Hematopoietic multipotent progenitor cell treated with erythropoietin and hydrocortisone succinate and interleukin-3 and kit ligand, for 17 days (in vitro differentiated cells): ENCODE measurements around the gene KCNA1.

Source experiments
- DNase-seq: peaks from one replicate; pipeline ENCODE4 v3.0.0-alpha.2; 2015; ENCODE audit warnings: low spot score

Gene KCNA1

DNA sequence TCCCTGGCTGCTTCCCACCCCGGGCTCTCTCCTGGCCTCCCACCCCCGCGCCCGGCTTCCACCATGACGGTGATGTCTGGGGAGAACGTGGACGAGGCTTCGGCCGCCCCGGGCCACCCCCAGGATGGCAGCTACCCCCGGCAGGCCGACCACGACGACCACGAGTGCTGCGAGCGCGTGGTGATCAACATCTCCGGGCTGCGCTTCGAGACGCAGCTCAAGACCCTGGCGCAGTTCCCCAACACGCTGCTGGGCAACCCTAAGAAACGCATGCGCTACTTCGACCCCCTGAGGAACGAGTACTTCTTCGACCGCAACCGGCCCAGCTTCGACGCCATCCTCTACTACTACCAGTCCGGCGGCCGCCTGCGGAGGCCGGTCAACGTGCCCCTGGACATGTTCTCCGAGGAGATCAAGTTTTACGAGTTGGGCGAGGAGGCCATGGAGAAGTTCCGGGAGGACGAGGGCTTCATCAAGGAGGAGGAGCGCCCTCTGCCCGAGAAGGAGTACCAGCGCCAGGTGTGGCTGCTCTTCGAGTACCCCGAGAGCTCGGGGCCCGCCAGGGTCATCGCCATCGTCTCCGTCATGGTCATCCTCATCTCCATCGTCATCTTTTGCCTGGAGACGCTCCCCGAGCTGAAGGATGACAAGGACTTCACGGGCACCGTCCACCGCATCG, 1.8 kb downstream of the KCNA1 start:
- no peak for DNase-seq

DNA sequence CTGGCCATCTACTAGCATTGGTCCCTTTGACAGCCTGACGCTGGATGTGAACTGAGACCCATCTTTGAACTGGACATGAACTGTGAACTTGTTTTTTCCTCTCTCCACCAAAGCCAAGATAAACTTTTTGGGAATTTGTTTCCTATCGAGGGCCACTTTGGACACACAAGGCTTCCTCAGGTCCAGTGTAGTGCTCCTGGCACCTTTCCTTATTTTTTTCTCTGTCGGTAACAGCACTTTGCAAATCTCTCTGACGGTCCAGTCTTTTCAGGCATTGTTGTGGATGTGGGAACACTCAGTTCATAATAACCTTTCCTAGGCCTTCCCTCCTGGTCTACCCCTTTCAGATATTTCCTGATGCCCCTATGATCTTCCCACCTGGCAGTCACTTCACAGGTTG, 5.0 kb downstream of the KCNA1 start:
- no peak for DNase-seq

DNA sequence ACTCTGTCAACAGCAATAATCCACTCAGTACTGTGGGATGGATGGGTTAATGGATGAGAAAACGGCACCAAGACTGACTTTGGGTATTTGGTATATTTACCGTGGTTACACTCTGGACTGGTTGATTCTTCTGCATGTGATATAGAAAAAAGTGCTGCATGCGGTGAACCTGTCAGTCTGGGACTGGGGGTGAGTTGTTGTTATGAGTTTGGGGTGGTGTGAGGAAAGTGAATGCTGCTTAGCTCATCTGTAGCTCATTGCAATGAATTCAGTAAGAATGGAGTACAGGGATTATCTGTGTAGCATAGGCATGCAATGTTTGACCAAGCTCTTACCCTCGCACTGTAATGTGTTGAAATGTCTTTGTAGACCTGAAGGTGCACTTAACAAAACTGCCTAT, 6.0 kb downstream of the KCNA1 start:
- no peak for DNase-seq

DNA sequence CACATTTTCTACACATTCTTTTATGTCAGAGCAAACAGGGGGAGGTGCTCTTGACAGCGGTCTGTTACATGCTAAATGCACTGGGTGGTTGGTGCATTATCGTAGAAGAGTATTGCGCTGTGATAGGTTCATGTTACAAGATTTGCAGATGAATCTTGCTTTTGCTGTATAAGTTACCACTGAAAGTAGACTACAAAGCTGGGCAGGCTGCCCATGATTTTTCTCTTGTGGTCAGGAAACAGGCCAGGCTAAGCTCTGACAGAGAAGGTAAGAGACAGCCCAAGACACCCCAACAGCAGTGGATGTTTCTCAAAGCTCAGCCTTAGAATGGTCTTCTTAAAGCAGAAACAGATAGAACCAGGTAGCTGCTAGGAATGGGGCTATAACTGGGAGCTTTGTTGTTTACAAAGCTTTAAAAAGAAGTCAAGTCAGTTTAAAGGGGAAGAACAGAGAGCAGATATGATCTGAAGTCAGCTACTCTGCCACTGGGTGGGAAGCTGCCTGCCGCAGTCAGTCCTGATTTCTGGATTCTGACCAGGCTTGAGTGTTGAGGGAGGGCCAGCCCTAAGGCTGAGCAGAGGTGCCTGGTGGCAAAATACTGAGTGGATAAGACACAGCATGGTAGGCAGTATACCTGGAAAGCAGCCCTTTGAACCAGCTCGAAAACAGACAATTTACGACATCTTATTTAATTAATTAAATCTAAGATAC, 9.4 kb downstream of the KCNA1 start:
- DNase-seq, result no peak

DNA sequence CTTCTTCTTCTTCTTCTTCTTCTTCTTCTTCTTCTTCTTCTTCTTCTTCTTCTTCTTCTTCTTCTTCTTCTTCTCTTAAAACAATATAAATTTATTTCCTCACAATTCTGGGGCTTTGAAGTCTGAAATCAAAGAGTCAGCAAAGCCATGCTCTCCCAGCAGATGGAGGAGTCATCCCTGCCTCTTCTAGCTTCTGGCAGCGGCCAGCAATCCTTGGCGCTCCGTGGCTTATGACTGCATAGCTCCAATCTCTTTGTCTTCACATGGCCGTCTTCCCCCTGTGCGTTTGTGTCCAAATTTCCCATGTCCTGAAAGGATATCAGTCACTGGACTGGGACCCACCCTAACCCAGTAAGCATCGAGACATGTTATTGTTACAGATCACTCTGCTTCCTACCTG, 22.9 kb downstream of the KCNA1 start:
- DNase-seq, result no peak

DNA sequence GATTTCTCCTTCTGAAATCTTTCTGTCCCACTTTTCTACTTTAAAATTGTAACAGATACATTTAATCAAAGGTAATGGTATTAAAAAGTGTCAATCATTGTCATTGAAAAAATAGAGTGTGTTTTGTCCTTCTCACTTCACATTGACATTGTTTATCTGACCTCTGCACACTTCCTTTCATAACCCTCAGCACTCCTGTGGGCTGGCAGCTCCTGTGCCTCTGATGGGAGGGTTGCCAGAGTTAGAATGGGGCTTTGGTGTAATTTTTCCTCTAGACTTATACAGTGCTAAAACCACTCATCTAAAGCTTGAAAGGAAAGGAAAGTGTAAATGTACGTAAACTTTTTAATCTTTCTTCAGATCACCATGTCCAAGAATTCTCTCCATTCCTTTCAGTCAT, 23.7 kb downstream of the KCNA1 start:
- no peak for DNase-seq

DNA sequence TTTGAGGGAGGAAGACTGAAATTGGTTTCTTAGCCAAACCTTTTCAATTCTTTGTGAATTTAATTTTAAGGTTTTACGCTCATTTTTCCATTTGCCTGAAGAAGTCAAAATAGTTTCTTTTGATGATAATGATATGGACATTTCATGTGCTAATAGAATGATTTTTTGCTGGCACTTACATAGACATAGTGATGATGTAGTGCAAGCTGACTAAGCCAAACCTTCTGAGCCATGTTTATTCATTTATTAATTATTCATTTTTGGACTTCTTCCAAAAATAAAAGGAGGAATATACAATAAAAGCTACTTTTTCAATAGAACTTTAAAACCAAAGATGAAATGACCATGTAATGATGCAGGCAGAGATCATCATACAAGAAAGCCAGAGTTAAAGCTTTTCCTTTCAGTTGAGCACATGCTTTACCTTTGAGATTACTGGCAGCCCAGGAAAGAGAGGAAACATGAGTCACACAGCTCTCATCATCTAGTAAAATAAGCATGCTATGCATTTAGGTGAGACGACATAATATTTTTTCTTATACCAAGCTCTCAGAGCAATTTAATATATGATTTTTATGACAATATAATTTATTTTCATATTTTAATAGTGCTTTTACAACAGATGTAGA, 24.8 kb downstream of the KCNA1 start:
- DNase-seq, result no peak

DNA sequence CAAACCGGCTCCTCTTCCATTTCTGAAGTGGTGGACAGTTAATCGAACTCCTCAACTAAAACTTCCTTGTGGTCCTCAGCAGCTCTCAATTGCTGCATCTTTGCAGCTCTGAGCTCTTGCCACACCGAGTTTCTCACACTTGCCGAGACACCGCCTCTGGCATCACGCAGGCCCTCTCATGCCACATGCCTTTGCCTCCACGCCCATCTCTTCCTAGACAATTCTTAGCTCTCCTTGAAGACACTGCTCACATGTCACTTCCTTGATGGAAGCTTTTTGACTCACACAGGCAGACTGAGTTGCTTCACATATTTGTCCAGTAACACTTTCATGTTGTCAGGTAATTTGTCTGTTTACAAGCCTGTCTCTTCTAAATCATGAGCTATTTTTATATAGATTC, 29.2 kb downstream of the KCNA1 start:
- no peak for DNase-seq

DNA sequence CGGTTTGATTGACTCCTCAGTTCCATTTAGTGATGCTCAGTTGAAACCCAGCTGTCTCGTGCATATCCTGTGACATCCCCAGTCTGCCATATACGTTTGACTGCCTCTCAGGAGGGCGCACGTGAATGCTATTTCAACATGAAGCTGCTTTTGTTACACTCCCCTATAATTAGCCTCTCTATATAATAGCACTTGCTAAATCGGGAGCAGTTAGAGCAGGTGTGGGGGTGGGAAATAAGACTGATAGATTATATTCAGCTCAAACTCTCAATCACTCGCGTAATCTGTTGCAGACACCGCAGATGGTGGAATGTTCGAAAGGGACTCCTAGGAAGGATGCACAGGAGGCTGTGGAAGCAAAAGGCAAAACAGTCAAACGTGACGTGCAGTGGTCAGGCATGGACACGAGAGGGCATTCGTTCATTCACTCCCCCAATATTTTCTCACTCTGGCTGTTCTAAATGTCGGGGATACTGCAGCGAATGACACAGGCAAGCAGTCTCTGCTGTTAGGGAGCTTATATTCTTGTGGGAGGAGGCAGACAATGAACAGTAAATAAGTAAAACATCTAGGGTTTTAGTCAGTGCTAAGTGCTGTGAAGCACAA, 29.8 kb downstream of the KCNA1 start:
- DNase-seq, result no peak

DNA sequence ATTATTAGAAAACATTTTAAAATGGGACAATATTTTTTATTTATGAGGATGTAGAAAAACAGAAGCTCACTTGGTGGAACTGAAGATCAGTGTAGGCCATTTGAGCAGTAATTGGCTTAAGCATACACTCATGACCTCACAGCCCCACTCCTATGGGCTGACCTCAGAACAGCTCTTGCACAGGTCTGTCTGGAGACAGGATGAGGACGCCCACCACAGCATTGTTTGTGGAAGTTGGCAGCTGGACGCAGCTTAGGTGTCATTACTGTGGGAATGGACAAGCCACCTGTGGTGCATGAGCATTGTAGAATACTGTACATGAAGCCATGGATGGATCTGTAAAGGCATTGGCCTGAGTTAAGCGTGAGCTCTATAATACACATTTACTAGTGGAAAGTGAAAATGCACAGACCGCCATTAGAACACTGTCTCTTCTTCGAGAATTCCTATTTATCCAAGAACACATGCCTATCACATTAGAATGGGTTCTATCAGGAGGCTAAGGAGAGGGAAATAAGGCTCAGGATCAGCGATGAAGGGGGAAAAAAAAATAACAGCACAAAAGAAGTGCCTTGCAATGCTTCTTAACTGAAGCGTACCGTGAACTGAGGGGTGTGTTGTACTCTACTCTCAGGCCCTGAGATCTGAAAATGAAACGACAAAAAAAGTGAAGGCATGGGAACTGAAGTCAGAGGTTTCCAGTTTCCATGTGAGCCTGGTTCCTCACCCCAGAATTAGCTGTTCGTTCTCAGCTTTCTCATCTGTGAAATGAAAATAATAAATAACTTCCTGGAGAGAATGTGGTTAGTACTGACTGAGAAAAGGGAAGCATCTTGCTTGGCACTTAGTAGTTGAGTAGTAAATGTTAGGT, 33.6 kb downstream of the KCNA1 start:
- no peak for DNase-seq

DNA sequence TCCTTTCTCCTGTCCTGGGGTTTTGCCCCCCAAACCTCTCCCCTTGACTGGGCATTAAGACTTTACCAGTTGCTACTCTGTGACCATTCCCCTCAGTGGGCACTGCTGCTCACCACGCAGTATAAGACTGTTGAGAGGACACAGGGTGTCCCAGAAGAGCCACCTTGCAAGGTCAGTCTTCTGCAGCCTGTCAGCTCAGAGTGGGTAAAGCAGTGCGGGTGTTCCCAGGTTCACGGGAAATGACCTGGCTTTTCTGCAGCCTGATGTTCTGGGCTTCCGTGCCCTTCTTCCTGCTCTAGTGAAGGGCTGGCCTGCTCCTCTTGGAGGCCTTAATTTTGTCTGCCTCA, 34.2 kb downstream of the KCNA1 start:
- no peak for DNase-seq

DNA sequence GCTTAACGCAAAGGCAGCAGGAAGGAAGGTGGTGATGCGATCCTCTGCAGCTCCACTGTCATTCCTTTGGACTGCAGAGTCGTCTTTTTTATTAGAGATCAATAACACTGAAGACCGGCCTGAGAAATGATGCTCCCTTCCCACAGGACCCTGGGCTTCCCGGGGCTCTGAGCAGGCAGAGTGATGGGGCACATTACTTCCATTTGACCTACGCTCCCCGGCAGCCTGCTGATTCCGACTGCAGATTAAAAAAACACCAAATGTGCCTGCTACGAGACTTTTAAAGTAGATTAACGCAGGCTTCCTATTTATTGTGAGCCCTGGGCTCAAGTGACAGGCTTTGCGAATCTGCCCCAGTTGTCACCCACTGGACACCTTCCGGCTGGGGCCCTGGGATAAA, 37.5 kb downstream of the KCNA1 start:
- DNase-seq, result no peak

DNA sequence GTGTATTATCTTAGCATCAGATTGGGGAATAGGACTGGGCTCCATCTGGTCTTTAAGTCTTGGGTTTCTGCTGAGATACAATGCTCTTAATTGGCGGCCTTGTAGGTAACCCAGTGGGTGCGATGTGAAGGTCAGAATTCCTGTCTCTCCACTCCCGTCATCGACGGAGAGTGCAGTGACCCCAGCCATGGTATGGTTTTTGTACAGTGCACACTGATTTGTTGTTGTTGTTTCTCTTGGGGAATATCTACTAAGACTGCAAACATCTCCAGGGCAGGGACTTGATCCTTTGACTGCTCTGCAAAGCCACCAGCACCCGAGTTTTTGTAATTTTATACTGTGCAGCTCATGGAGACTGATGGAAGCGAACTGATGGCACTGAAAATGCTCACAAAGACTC, 41.4 kb downstream of the KCNA1 start:
- DNase-seq, result no peak

DNA sequence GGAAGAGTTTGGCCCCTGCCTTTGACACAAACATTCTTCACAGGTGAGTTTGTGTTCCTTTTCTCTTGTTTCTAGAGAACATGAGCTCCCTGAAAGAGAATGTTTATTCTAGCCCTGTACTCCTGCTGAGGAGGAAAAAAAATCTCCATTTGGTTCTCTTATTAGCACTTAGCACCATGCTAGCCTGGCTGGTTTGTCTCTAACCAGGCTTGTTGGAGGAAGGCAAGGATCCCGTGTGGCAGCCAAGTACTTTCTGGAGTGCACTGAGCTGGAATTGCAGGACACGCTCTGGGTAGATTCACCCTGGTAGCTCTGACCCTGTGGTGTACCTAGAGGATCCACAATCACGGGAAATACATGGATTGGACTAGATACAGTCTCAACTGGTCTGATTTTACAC, 41.9 kb downstream of the KCNA1 start:
- DNase-seq, result no peak

DNA sequence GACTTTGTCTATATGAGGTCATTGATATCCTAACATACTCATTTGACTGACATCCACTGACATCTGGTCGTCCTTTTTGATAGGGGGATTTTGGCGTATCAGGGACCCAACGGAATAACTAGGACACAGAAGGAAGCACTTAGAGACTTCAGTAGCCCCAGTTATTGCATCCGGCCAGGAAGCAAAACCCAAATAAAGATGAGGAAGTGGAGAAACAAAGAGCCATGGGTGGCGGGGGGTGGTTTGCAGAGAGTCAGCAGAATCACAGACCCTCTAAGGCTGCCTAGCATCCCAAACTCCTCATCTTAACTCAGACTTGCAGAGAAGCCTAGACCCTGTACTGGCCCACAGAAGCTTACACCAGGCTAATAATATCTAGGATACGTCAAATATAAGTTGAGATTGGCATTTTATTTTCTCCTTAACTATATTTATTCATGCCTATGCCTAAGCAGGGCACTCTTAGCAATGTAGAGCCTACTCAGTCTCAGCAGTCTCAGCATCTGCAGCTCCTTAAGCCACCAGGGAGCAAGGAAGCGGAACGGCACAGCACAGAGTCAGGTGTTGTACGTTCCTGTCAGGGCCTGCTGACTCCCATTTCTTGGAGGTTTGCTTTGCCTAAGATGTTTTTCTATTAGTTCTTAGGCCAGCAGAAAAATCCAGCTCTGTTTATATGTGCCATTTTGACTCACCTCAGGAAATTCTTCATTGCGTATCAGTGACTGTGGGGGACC, 45.1 kb downstream of the KCNA1 start:
- DNase-seq, result no peak

DNA sequence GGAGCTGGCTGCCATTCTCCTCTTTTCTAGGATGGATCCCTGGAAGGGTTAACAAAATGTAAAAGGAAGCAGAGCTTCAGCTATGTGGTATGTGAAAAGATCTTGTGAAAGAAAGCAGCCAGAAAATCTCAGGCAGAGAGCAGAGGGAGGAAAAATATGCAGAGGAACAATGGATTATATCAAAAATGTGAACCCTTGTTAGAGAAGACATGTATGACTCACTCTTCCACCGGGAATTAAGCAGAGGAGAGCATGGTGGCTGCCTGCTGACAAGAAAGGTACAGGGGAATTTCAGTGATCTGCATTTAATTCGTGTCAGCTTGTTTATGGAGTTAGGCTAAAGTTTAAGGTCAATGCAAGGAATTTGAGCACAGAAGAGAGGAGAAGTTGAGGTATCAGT, 46.3 kb downstream of the KCNA1 start:
- no peak for DNase-seq

DNA sequence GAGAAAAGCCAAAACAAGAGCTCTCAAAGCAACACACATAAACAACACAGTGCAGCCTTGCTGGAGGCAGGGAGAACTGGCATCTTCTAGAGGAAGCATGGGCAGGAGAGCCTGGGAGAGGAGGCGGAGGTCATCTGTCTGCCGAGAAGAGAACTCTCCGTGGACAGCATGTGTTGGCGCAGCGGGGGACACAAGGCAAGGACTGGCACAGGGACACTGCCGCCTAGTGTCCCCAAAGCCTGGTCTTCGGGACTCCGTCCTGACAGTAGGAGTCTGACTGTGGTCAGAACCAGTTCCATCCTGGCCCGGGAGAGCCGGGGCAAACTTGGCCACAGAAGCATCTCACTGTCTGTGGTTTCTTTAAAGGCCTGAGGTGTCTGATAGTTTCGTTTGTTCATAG, 47.3 kb downstream of the KCNA1 start:
- no peak for DNase-seq

DNA sequence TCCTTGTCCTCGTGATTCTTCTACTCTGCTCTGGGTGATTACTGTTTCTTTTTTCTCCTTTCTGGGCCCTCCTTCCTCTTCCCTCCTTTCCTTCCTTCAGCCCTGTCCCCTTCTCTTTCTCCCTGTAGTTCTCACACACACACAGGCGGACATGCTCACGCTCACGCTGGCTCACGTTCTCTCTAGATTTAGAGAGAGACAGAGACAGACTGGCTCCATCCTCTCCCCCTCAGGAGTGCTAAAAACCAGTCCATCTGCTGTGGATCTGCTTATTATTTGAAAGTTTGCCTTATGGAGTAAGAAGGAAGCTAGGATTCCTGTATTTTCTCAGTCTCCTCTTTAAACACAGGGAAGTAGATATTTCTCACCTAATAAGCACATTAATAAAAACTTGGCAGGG, 48.1 kb downstream of the KCNA1 start:
- no peak for DNase-seq

DNA sequence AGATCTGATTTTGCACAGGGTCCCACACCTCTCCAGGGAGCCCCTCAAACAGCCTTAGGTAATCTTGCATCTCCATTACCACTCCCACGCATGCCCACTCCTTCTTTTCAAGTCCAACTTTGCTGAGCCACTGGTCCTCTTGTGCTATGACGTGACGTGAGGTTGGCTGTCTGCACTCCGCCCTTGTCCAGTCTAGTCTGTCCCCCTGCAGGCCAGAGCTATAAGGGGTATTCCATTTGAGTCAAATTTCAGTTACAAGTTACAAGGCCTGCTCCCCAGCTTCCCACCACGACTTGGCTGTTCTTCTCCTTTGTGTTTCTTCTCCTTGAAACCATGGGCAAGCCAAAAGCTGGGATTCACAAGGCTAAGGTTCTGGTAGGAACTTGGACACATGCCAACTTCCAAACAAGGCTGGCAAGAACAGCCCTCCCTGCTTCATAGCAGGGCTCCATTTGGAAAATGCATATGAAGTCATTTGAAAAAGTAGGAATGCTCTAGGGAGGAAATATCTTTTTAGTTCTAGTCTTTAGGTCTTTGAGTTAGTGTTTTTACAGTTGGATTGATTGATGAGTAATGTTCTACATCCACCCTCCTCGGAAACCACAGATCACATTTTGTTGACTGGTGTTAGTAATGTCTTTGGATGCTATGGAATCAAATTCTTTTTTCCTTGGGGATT, 49.1 kb downstream of the KCNA1 start:
- DNase-seq, result no peak

DNA sequence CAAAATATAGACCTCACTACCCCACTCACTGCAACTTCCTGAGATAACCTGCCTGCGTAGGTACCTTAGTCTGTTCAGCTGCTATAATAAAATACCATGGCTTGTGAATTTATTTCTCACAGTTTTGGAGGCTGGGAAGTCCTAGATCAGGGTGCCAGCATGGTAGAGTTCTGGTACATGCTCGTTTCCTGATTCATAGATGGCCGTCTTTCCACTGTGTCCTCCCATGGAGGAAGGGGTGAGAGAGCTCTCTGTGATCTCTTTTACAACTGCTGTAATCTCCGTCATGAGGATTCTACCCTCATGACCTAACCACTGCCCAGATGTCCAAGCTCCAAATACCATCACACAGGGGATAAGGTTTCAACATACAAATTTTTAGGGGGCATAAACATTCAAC, 49.7 kb downstream of the KCNA1 start:
- DNase-seq, result no peak

DNA sequence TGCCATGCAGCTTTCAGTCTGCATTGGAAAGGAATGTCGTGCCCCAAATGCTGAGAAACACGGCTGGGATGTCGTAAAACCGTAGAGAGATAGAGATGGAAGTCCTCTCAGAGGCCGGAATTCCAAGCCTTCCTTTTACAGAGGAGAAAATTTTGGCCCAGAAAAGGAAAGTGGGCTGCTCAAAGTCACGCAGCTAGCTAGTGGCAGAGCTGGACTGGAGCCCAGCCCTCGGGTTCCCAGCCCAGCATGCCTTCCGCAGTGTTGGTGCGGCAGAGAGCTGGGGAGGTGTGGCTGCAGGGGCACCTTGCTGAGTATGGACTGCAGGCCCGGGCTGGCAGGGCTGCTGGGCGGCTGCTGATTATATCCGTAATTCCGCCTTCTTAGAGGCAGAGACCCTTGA, 50.3 kb downstream of the KCNA1 start:
- no peak for DNase-seq
